ENCODE results near the gene GATA2.

- TF ChIP-seq SIN3A (IDR thresholded peaks at IDR 0.05; ENCODE audit: borderline replicate concordance, insufficient read depth, low read depth, low read length) (no peak), POLR2AphosphoS5 (IDR thresholded peaks at IDR 0.05; ENCODE audit: low read depth, low read length) (no peak)
- TF ChIP-seq, protein P1, sequence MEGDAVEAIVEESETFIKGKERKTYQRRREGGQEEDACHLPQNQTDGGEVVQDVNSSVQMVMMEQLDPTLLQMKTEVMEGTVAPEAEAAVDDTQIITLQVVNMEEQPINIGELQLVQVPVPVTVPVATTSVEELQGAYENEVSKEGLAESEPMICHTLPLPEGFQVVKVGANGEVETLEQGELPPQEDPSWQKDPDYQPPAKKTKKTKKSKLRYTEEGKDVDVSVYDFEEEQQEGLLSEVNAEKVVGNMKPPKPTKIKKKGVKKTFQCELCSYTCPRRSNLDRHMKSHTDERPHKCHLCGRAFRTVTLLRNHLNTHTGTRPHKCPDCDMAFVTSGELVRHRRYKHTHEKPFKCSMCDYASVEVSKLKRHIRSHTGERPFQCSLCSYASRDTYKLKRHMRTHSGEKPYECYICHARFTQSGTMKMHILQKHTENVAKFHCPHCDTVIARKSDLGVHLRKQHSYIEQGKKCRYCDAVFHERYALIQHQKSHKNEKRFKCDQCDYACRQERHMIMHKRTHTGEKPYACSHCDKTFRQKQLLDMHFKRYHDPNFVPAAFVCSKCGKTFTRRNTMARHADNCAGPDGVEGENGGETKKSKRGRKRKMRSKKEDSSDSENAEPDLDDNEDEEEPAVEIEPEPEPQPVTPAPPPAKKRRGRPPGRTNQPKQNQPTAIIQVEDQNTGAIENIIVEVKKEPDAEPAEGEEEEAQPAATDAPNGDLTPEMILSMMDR (IDR thresholded peaks at IDR 0.05), result no peak
- TF ChIP-seq, protein P2, sequence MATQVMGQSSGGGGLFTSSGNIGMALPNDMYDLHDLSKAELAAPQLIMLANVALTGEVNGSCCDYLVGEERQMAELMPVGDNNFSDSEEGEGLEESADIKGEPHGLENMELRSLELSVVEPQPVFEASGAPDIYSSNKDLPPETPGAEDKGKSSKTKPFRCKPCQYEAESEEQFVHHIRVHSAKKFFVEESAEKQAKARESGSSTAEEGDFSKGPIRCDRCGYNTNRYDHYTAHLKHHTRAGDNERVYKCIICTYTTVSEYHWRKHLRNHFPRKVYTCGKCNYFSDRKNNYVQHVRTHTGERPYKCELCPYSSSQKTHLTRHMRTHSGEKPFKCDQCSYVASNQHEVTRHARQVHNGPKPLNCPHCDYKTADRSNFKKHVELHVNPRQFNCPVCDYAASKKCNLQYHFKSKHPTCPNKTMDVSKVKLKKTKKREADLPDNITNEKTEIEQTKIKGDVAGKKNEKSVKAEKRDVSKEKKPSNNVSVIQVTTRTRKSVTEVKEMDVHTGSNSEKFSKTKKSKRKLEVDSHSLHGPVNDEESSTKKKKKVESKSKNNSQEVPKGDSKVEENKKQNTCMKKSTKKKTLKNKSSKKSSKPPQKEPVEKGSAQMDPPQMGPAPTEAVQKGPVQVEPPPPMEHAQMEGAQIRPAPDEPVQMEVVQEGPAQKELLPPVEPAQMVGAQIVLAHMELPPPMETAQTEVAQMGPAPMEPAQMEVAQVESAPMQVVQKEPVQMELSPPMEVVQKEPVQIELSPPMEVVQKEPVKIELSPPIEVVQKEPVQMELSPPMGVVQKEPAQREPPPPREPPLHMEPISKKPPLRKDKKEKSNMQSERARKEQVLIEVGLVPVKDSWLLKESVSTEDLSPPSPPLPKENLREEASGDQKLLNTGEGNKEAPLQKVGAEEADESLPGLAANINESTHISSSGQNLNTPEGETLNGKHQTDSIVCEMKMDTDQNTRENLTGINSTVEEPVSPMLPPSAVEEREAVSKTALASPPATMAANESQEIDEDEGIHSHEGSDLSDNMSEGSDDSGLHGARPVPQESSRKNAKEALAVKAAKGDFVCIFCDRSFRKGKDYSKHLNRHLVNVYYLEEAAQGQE (IDR thresholded peaks at IDR 0.05; ENCODE audit: insufficient read depth in 1 of 2, low read depth in 2 of 2, low read length in 1 of 2), result no peak
Observed at GRCh38 chr3:128470134-128470899, 22.7 kb downstream of the GATA2 start.

Measured in Panc1 (cell line).